ENCODE data around the gene WDR18. TPM values are rescaled to one million over a fixed set of nuclear protein-coding genes. Genes with fewer than 3 reads are reported as not detected.

Gene WDR18
- total RNA-seq, 4 donors from 2014 or later = 13.6 to 34.9 (median 17.3) TPM

- Histone ChIP-seq H3K4me3 (no peak overlapping the region), H3K9me3 (no peaks in the 10 kb centered on the region), H3K27ac (no peak overlapping the region), H3K27me3 (no peaks in the 10 kb centered on the region), H3K4me1 (peaks cover 6 to 39% of the 10 kb centered on the region in 2 donors), H3K36me3 (no peaks in the 10 kb centered on the region)
- no peak for DNase-seq
- no peak for TF ChIP-seq CTCF (IDR thresholded peaks at IDR 0.05)
- no peak for TF ChIP-seq POLR2A (IDR thresholded peaks at IDR 0.05)
- intact Hi-C loops (cut with DNase I; ENCODE audit: low total_unique reads) = loop anchor here (5.0 kb wide), 1 partner anchor 177 kb away; no protein-coding TSS in a partner anchor
Observed at GRCh38 chr19:1015061-1015781, 31.1 kb downstream of the WDR18 start.

- no peaks in the 10 kb centered on the region for H3K36me3 ChIP-seq
- no peak overlapping the region for H3K27ac ChIP-seq
- no peak overlapping the region for H3K4me3 ChIP-seq
- intact Hi-C loops (cut with DNase I; ENCODE audit: low total_unique reads) = loop anchor here (5.0 kb wide), 1 partner anchor 176 kb away; no protein-coding TSS in a partner anchor
- H3K4me1 ChIP-seq = peaks cover 6 to 39% of the 10 kb centered on the region in 2 donors
- no peaks in the 10 kb centered on the region for H3K9me3 ChIP-seq
- no peak for DNase-seq
- TF ChIP-seq POLR2A (IDR thresholded peaks at IDR 0.05) = no peak
- H3K27me3 ChIP-seq = no peaks in the 10 kb centered on the region
Observed at GRCh38 chr19:1015782-1016646, 31.9 kb downstream of the WDR18 start.

GRCh38 chr19:1016647-1017114, 32.5 kb downstream of the WDR18 start:
- H3K4me1 ChIP-seq = peaks cover 6 to 39% of the 10 kb centered on the region in 2 donors
- no peak for DNase-seq
- no peaks in the 10 kb centered on the region for H3K9me3 ChIP-seq
- H3K27me3 ChIP-seq = no peaks in the 10 kb centered on the region
- H3K4me3 ChIP-seq = no peak overlapping the region
- no peak overlapping the region for H3K27ac ChIP-seq
- TF ChIP-seq CTCF (IDR thresholded peaks at IDR 0.05) (no peak), POLR2A (IDR thresholded peaks at IDR 0.05) (no peak)
- intact Hi-C loops (cut with DNase I; ENCODE audit: low total_unique reads) = loop anchor here (5.0 kb wide), 1 partner anchor 176 kb away; no protein-coding TSS in a partner anchor
- H3K36me3 ChIP-seq = no peaks in the 10 kb centered on the region

GRCh38 chr19:1017115-1017905, 33.2 kb downstream of the WDR18 start:
- H3K36me3 ChIP-seq = no peaks in the 10 kb centered on the region
- no peaks in the 10 kb centered on the region for H3K27me3 ChIP-seq
- H3K4me1 ChIP-seq = peaks cover 6 to 39% of the 10 kb centered on the region in 2 donors
- H3K4me3 ChIP-seq = no peak overlapping the region
- H3K27ac ChIP-seq = no peak overlapping the region
- no peak for DNase-seq
- TF ChIP-seq CTCF (IDR thresholded peaks at IDR 0.05) = no peak
- no peak for TF ChIP-seq POLR2A (IDR thresholded peaks at IDR 0.05)
- H3K9me3 ChIP-seq = no peaks in the 10 kb centered on the region
- intact Hi-C loops (cut with DNase I; ENCODE audit: low total_unique reads) = loop anchor here (5.0 kb wide), 1 partner anchor 175 kb away; no protein-coding TSS in a partner anchor

- no peak for TF ChIP-seq CTCF (IDR thresholded peaks at IDR 0.05)
- no peak for TF ChIP-seq POLR2A (IDR thresholded peaks at IDR 0.05)
- Histone ChIP-seq H3K4me3 (no peak overlapping the region), H3K27me3 (no peaks in the 10 kb centered on the region), H3K4me1 (peaks cover 6 to 39% of the 10 kb centered on the region in 2 donors), H3K27ac (no peak overlapping the region), H3K36me3 (no peaks in the 10 kb centered on the region), H3K9me3 (no peaks in the 10 kb centered on the region)
- intact Hi-C loops (cut with DNase I; ENCODE audit: low total_unique reads) = loop anchor here (5.0 kb wide), 1 partner anchor 174 kb away; no protein-coding TSS in a partner anchor
- DNase-seq = no peak
Observed at GRCh38 chr19:1017906-1018305, 33.8 kb downstream of the WDR18 start.

Data from uterus (tissue), 4 donors.